NCI-H1092 (cell line): Measurements from ENCODE around the gene ALOX15B.
A peak's percentile ranks its signal among the peaks of the same experiment; 100 is the strongest.
"Not testable (repeated sequence)": the region's sequence is repeated elsewhere in the genome, so short reads cannot be mapped to it uniquely, and the experiment has no call there.

Experiments
- DNase-seq: peaks from one replicate; lab custom pipeline; 2025; lab: John Stamatoyannopoulos, UW

ALOX15B gene

GRCh38 chr17:8062807-8063483, 24.1 kb downstream of the ALOX15B start:
- DNase-seq = no peak

GRCh38 chr17:8063761-8064534, 25.1 kb downstream of the ALOX15B start:
- DNase-seq = no peak

- no peak for DNase-seq
These were observed 25.7 kb downstream of the ALOX15B start for GRCh38 chr17:8064561-8065019.

- DNase-seq = no peak
These were observed 28.2 kb downstream of the ALOX15B start for GRCh38 chr17:8066841-8067775.

GRCh38 chr17:8067806-8068205, 28.9 kb downstream of the ALOX15B start:
- no peak for DNase-seq

- no peak for DNase-seq
These were observed 30.1 kb downstream of the ALOX15B start for GRCh38 chr17:8068736-8069586.

- DNase-seq = no peak
These were observed 30.7 kb downstream of the ALOX15B start for GRCh38 chr17:8069587-8069860.

GRCh38 chr17:8071496-8071895, 32.6 kb downstream of the ALOX15B start:
- no peak for DNase-seq

GRCh38 chr17:8072341-8072728, 33.5 kb downstream of the ALOX15B start:
- DNase-seq = no peak

- DNase-seq = no peak
These were observed 34.0 kb downstream of the ALOX15B start for GRCh38 chr17:8072729-8073461.

- DNase-seq = no peak
These were observed 35.0 kb downstream of the ALOX15B start for GRCh38 chr17:8073627-8074484.

GRCh38 chr17:8074554-8074953, 35.7 kb downstream of the ALOX15B start:
- DNase-seq = no peak

- no peak for DNase-seq
These were observed 36.2 kb downstream of the ALOX15B start for GRCh38 chr17:8075081-8075480.

GRCh38 chr17:8075574-8076342, 36.9 kb downstream of the ALOX15B start:
- DNase-seq = no peak

GRCh38 chr17:8076502-8077266, 37.8 kb downstream of the ALOX15B start:
- no peak for DNase-seq

GRCh38 chr17:8077939-8078338, 39.1 kb downstream of the ALOX15B start:
- not testable (repeated sequence) for DNase-seq

GRCh38 chr17:8079291-8080207, 40.7 kb downstream of the ALOX15B start:
- DNase-seq = peak; percentile 60
